Muscle of leg (tissue), 11 donors: Measurements from ENCODE around the gene ERF. TPM values are rescaled to one million over a fixed set of nuclear protein-coding genes. Genes with fewer than 3 reads are reported as not detected.

Source experiments
- DNase-seq: peaks from one replicate; pipeline ENCODE4 v3.0.0; 2013
- H3K27ac ChIP-seq: one replicate; pipeline ENCODE4 v1.5.1; 2013; ENCODE audit warnings: mild to moderate bottlenecking, low read length, control low read depth
- H3K27me3 ChIP-seq: one replicate; pipeline ENCODE4 v1.6.1; 2013; ENCODE audit warnings: low read length; ENCODE audit not compliant: control insufficient read depth, insufficient read depth
- H3K36me3 ChIP-seq: one replicate; pipeline ENCODE4 v1.6.1; 2013; ENCODE audit warnings: low read length; ENCODE audit not compliant: control insufficient read depth, insufficient read depth
- H3K4me1 ChIP-seq: one replicate; pipeline ENCODE4 v1.6.1; 2013; ENCODE audit warnings: low read length; ENCODE audit not compliant: control insufficient read depth, insufficient read depth
- H3K4me3 ChIP-seq: one replicate; pipeline ENCODE4 v1.5.1; 2013; ENCODE audit warnings: low read length, control low read depth
- H3K9me3 ChIP-seq: replicated peaks from 2 replicates; pipeline ENCODE4 v1.6.1; 2013; ENCODE audit warnings: low read depth, low read length; ENCODE audit not compliant: control insufficient read depth
- WGBS: methylation state at CpG from one replicate; pipeline ENCODE4 v1.1.5; 2013; ENCODE audit warnings: missing lambda C conversion rate; ENCODE audit not compliant: insufficient coverage; 5-methylcytosine and 5-hydroxymethylcytosine counted together
- polyA plus RNA-seq, 8 donors: library from polyadenylated mRNA; unstranded; fragments of 120-200 nt; gene quantifications; one replicate each; pipeline versions ENCODE4 v1.2.1 to v1.2.3, GENCODE V29; 2013; ENCODE audit warnings: inconsistent platforms in 1 of 8, low replicate concordance in 1 of 8; ENCODE audit not compliant: insufficient read length in 8 of 8, insufficient read depth in 1 of 8
- total RNA-seq: library from RNA; stranded (reverse); fragments of 120-200 nt; gene quantifications from one replicate; pipeline ENCODE4 v1.2.4, GENCODE V29; 2013

Gene ERF
- total and polyA plus RNA-seq, 9 donors, result 17.3 to 51.6 (median 37.6) TPM

DNA sequence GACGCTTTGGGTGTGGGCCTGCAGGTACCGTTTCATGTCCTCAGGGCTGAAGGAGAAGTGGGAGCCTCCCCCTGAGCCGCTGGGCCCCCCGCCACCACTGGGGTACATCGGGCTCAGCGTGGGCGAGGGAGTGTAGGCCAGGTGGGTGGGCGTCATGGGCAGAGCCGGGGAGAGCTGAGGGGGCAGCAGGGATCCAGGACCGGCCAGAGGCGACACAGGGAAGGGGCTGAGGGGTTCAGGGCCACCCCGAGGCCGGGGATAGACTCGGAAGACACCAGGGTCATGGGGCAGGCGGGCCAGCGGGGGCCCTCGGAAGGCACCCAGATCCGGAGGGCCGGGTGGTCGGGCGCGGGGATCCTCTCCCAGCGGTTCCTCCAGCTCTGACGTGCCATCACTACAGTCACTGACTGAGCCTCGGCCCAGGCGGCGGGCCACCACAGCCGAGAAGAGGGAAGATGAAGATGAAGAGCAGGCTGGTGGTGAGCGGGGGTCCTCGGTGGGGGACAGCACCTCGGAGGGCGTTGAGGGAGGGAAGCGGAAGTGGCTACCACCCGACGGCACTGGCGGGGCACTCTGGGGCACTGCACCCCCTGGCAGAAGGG, 5.7 kb downstream of the ERF start:
- no peaks in the 10 kb centered on the region for H3K9me3 ChIP-seq
- peaks cover 68% of the 10 kb centered on the region for H3K4me1 ChIP-seq
- WGBS, result 81% methylated on average over 32 of the region's 36 CpGs
- H3K4me3 ChIP-seq, result no peak overlapping the region
- H3K36me3 ChIP-seq, result peaks cover 30% of the 10 kb centered on the region
- DNase-seq, result no peak
- no peaks in the 10 kb centered on the region for H3K27me3 ChIP-seq
- no peak overlapping the region for H3K27ac ChIP-seq

DNA sequence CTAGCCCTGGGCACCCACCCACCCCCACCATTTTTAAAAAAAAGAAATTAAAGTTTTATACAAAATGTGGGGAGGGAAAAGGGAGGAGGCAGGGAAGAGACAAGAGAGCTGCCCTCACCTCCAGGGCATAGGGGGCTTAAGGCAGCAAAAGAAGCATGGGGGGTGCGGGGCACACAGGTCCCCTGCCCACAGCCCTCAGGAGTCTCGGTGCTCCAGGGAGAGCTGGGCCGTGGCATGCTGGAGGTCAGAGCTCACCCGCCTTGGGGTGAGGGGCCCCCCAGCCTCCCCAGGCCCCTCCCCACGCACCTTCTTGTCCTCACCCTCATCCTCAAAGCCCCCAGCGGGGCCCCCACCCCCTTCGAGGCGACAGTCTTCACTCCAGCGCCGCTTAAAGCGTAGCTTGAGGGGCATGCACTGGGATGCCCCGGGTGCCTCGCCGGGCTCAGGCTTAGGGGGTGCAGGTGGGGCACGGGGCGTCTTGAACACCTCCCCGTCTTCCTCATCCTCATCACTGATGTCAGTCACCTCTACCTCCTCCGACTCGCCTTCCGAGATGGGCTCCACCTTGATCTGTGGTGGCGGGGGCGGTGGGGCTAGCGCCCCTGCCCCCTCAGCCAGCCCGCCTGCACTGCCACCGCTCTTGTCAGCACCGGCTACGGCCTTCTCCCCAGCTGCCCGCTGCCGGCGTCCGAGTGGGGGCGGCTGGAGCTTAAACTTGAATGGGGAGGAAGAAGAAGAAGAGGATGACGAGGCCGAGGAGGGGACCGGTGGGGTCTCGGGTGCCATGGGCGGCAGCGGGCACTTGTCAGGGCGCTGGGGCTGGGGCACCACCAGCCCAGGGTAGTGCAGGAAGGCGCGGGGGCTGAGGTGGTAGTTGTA, 6.4 kb downstream of the ERF start:
- Histone ChIP-seq H3K4me1 (peaks cover 74% of the 10 kb centered on the region), H3K36me3 (peaks cover 30% of the 10 kb centered on the region), H3K4me3 (no peak overlapping the region), H3K9me3 (no peaks in the 10 kb centered on the region), H3K27me3 (no peaks in the 10 kb centered on the region), H3K27ac (no peak overlapping the region)
- DNase-seq, result no peak
- 88% methylated on average over 29 of the region's 41 CpGs for WGBS

DNA sequence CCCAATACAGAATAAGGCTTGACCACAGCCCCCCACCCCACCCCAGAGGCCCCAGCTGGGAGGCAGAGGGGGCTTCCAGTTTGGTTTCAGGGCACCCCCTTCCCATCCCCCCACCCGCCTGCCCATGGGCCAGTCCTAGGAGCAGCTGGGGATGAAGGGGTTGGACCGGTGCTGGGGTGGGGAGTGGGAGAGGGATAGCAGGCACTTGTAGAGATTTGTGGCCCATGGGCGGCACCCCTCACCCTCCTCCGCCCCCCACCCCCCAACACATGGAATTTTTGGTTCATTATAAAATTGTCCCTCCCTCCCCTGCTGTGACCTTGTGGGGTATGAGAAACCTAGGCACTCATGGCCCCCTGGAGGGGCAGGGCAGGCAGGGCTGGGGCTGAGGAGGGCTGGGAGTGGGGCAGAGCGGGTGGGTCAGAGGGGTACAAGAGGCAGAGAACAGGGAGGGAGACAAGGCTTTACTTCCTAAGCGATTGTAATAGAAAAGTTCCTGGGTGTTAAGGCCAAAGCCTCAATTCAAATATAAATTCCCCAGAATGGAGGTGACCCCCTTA, 7.2 kb downstream of the ERF start:
- peaks cover 71% of the 10 kb centered on the region for H3K4me1 ChIP-seq

DNA sequence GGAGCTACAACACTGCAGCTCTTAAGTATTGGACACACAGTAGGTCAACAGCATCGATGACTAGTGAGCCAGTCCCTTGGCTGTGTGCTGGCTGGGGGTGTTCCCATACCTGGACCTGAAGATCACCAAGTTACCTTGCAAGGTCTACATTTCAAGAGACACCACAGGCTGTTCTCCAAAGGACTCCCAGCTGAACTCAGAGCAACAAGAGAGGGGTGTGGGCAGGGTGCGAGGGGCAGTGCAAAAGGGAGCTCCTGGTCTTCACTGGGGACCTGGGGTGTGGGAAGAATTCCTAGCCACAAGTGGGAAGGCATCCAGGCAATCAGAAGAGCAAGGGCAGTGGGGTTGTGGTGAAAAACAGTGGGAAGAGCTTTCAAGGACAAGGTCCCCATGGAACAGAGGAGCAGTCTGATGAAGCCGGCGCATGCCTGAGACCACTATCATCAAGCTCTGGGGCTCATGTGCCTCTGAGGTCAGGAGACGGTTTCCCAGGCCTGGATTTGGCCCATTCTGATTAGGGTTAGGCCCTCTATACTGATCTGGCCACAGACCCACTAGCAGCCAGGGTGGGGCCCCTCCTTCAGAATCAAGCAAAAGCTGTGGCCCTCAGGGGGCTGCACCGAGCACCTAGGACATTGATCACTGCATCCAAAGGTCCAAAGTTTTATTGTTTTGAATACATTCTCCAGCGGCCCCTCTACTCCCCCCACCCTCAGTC, 7.8 kb downstream of the ERF start:
- no peak overlapping the region for H3K4me3 ChIP-seq
- H3K9me3 ChIP-seq, result no peaks in the 10 kb centered on the region
- peaks cover 30% of the 10 kb centered on the region for H3K36me3 ChIP-seq
- no peak for DNase-seq
- WGBS, result 57% methylated on average over 4 of the region's 7 CpGs
- H3K4me1 ChIP-seq, result peaks cover 64% of the 10 kb centered on the region
- H3K27ac ChIP-seq, result peak overlapping the region; percentile 73
- no peaks in the 10 kb centered on the region for H3K27me3 ChIP-seq

More for the DNA sequence above, 7.2 kb downstream of the ERF start:
- no peaks in the 10 kb centered on the region for H3K9me3 ChIP-seq
- H3K27me3 ChIP-seq, result no peaks in the 10 kb centered on the region
- 83% methylated on average over 1 of the region's 6 CpGs for WGBS
- H3K36me3 ChIP-seq, result peaks cover 30% of the 10 kb centered on the region
- no peak overlapping the region for H3K4me3 ChIP-seq
- H3K27ac ChIP-seq, result no peak overlapping the region
- DNase-seq, result no peak

DNA sequence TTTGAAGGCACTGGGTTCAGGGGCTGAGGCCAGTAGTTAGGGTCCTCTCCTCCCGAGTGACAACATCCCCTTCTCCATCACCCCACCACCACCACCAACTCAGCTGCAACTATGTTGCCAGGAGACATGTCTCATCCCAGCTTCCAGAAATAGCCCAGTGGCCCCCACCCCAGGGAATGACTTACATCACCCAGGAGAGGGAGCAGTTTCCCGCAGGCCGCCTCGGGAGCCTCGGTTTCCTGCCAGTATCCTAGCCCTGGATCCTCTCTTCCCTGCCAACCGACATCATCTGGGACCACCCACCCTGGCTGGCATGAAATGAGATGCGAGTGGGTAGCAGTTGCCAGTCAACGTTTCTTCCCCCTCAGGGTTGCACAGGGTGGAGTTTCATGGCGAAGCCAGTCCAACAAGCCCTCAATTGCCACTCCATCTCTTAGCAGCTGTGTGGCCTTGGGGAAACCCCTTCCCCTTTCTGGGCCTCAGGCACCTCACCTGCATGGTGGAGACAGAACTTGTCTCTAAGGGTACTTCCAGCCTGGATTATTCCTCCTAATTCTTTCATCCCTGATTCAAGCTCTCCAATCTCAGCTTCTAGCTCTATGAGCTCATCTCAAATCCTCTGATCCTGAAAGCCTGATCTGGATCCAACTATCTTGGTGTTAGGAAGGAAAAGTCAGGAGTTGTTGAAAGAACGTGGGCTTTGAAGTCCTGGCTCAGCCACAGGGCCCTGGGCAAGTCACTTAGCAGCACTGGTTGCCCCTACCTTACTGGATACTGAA, 8.6 kb downstream of the ERF start:
- peak; percentile 80 for DNase-seq
- H3K27ac ChIP-seq, result peak overlapping the region; percentile 73
- H3K9me3 ChIP-seq, result no peaks in the 10 kb centered on the region
- H3K4me3 ChIP-seq, result no peak overlapping the region
- peaks cover 61% of the 10 kb centered on the region for H3K4me1 ChIP-seq
- WGBS, result 30% methylated on average over 7 of the region's 10 CpGs
- peaks cover 30% of the 10 kb centered on the region for H3K36me3 ChIP-seq
- no peaks in the 10 kb centered on the region for H3K27me3 ChIP-seq

DNA sequence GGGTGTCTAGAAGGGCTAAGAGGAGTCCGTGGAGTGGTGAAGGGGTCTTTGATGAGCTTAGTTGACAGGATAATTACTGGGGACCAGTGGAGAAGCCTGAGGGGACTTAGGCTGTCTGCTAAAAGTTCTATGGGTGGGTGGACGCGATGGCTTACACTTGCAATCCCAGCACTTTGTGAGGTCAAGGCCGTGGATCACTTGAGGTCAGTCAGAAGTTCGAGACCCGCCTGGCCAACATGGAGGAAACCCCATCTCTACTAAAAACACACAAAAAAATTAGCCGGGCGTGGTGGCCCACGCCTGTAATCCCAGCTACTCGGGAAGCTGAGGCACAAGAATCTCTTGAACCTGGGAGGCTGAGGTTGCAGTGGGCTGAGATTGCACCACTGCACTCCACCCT, 9.7 kb downstream of the ERF start:
- no peaks in the 10 kb centered on the region for H3K27me3 ChIP-seq
- no peak for DNase-seq
- WGBS, result 71% methylated on average over 4 of the region's 10 CpGs
- peaks cover 55% of the 10 kb centered on the region for H3K4me1 ChIP-seq
- no peaks in the 10 kb centered on the region for H3K9me3 ChIP-seq
- peak overlapping the region; percentile 97 for H3K27ac ChIP-seq
- H3K36me3 ChIP-seq, result peaks cover 32% of the 10 kb centered on the region
- no peak overlapping the region for H3K4me3 ChIP-seq

DNA sequence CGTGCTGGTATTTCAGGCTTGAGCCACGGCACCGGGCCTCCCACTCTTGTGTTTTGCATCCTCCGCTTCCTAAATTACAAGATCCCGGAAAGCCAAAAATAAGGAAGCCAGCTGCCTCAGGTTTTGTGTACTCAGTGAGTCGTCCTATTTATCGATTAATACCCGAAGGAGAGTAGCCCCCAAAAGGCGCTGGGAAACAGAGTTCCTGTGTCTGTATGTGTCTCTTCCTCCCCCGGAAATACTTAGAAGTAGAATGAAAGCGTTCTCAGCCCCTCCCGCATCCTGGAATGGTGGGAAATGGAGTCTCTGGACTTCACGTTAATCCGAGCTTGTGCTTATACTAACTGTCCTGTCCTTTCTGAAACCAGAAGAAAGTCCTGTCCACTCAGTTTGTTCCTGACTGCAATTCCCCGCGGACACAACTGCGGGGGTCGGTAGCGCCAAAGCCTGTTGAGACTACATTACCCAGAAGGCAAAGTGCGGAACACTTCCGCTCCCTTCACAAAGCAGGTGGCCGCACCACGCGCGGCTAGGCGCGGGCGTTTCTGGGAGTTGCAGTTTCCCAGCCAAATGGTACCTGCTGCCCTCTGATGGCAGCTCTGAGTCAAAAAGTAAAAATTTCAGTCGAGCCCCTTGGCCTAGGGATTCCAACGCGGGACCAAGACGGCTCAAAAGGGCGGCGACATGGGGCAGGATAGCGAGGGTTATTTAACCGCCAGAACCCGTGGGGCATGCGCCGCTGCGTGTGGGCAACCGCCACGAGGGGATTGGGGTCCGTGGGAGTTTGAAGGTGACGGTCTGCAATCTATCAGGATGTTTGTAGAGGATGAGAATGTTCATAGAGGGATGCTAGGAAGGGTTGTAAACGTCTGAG, 10.3 kb downstream of the ERF start:
- H3K4me1 ChIP-seq, result peaks cover 49% of the 10 kb centered on the region
- H3K4me3 ChIP-seq, result peak overlapping the region; percentile 51
- peak overlapping the region; percentile 97 for H3K27ac ChIP-seq
- peak; percentile 98 for DNase-seq
- H3K27me3 ChIP-seq, result no peaks in the 10 kb centered on the region
- H3K36me3 ChIP-seq, result peaks cover 32% of the 10 kb centered on the region
- 1% methylated on average over 40 of the region's 45 CpGs for WGBS
- H3K9me3 ChIP-seq, result no peaks in the 10 kb centered on the region

DNA sequence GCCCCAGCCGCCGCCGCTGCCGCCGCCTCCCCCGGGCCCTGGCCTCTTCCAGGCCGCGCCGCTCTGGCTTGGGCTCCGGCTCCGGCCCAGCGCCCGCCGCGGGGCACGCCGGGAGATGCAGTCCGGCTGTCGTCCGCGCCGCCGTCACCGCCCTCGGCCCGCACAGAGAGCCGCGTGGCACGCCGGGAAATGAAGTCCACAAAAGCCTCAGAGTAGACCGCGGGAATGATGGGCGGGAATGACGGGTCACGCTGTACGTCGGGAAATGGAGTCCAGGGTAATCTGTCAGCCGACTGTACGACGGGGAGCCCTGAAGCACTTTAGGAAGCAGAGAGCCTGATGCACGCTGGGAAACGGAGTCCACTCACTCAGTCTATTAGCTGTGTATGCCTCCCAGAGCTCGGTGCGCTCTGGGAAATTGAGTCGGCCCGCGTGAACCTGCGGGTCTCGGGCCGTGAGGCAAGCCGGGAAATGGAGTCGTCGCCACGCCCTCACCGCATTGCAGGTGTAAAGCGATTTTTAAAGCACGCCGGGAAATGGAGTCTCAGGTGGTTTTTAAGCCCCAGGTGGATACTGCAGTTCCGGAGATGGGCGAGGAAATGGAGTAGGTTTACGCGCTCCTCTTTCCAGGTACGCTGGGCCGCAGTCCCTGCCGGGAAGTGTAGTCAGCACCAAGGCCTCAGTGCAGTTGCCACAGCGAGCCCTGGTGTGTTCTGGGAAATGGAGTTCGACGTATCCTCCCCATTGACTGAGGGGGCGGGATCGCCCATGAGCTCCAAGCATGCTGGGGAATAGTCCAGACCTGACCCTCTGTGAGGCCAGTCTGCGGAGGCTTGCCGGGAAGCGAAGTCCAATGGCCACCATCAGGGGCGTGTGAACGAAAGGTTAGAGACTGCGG, 12.2 kb downstream of the ERF start, which contains the start of gene GSK3A:
Gene GSK3A (minus strand): TSS at position 91 of the 898 bp plus-strand sequence. CDS start 137 bp downstream, outside the sequence.
- peak within 1 kb of the TSS; percentile 97 for H3K27ac ChIP-seq
- no peaks in the 10 kb centered on the region for H3K27me3 ChIP-seq
- peaks cover 43% of the 10 kb centered on the region for H3K4me1 ChIP-seq
- H3K4me3 ChIP-seq, result peak within 1 kb of the TSS; percentile 69
- peaks cover 24% of the 10 kb centered on the region for H3K36me3 ChIP-seq
- H3K9me3 ChIP-seq, result no peaks in the 10 kb centered on the region
- peak; percentile 100 for DNase-seq
- under 1% methylated on average over 73 of the region's 76 CpGs for WGBS
